HG02938 (cell line): ENCODE data around the gene ZIM2.

Experiments
- ATAC-seq: cut with Tn5 transposase; IDR thresholded peaks from one replicate; pipeline ENCODE4 v1.9.1; 2021; ENCODE audit warnings: mild to moderate bottlenecking, moderate library complexity; ENCODE audit not compliant: unreplicated experiment

ZIM2 gene

GRCh38 chr19:56811480-56811879, 29.0 kb downstream of the ZIM2 start:
- ATAC-seq: no peak

GRCh38 chr19:56810260-56810659, 30.3 kb downstream of the ZIM2 start:
- ATAC-seq: no peak

DNA sequence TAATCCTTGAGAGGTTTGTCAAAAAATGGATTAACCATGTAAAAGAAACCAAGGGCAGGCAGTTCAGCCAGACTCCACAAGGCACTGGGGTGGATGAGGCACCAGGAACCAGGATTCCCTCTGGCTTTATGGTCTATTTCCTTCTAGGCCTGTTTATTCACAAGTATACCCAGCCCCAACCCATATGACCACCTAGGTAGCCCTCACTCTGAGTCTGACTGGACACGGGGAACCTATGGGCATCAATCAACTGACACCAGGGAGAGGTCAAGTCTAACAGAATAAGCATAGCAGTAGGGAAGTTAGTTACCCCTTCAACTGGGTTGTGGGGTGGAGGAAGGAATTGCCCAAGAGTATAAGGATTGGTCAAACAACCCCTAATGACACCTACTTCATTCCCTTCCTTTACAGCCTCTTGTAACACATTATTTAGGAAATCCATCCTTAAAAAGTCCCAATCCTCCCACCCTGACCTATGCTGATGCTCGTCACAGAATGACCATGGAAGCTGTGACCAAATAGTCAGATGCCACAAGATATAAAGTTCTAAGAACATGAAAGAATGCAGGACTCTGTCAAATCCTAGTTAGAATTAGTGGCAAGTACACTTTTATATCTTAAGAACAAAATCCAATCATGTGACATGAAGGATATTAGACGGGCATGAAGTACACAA, 31.7 kb downstream of the ZIM2 start:
- ATAC-seq: no peak

GRCh38 chr19:56806639-56807038, 33.9 kb downstream of the ZIM2 start:
- no peak for ATAC-seq

- no peak for ATAC-seq
Observed at GRCh38 chr19:56778351-56778750, 62.2 kb downstream of the ZIM2 start.

- ATAC-seq: no peak
Observed at GRCh38 chr19:56769650-56770049, 70.9 kb downstream of the ZIM2 start.

GRCh38 chr19:56765137-56765536, 75.4 kb downstream of the ZIM2 start:
- no peak for ATAC-seq

GRCh38 chr19:56764196-56764695, 76.3 kb downstream of the ZIM2 start:
- ATAC-seq: no peak

DNA sequence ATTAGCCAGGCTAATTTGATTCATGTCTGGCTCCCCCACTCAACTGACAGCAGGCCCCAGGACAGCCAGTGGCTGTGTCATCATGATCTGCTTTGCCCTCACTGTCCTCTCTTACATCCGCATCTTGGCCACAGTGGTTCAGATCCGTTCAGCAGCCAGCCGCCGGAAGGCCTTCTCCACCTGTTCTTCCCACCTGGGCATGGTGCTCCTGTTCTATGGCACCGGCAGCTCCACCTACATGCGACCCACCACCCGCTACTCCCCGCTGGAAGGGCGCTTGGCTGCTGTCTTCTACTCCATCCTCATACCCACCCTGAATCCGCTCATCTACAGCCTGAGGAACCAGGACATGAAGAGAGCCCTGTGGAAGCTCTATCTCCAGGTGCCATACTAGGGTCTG, 79.7 kb downstream of the ZIM2 start:
- no peak for ATAC-seq

- no peak for ATAC-seq
Observed at GRCh38 chr19:56759531-56759930, 81.0 kb downstream of the ZIM2 start.

- no peak for ATAC-seq
Observed at GRCh38 chr19:56751078-56751489, 89.4 kb downstream of the ZIM2 start.

DNA sequence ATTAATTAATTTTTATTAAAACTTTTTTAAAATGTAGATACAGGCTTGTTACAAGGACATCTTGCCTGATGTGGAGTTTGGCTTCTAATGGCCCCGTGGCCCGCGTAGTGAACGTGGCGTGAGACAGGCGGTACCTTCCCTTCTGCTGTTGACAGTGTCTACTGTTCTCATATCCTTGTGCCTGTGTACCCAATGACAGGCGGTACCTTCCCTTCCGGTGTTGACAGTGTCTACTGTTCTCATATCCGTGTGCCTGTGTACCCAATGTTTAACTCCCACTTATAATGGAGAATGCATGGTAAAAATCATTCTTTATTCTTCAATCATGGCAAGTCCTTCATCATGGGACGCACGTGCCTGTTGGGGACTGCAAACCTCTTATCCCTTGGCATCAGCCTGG, 89.9 kb downstream of the ZIM2 start:
- ATAC-seq: no peak

DNA sequence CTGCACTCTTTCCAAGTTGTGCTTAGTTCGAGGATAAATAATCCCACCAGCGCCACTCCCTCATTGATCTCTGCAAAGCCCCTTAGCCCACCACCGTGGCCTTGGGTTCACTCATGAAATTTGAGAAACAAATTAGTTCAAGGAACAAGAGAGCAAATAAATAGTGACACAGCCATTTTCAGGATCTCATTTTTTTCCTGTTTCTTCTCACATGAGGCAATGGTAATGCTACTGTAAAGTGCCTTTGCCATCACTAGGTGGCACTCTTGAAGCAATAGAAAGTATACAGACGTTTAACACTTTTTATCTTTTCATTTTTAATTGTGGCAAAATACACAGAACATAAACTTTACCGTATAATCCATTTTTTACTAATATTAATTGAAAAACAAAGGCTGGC, 92.1 kb downstream of the ZIM2 start:
- ATAC-seq: no peak

GRCh38 chr19:56746367-56746766, 94.2 kb downstream of the ZIM2 start:
- ATAC-seq: no peak

DNA sequence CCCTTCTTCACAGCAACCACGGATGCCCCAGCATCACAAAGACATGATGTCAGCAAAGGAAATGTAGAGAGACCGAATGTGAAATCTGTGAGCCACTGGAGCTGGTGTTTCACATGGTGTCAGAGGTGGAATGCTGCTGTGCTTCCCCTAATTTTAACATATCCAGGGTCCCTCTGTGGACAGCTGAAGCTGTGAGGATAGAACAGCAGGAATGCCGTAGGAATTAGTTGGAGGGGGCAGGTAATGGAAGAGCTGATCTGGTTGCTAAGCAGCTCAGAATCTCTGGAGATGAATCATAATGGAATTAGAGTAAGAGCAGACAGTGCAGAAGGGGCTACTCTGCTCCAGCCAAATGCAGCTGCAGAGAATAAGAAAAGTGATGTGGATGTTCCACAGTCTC, 100.0 kb downstream of the ZIM2 start:
- no peak for ATAC-seq

- no peak for ATAC-seq
Observed at GRCh38 chr19:56736571-56736970, 104.0 kb downstream of the ZIM2 start.

DNA sequence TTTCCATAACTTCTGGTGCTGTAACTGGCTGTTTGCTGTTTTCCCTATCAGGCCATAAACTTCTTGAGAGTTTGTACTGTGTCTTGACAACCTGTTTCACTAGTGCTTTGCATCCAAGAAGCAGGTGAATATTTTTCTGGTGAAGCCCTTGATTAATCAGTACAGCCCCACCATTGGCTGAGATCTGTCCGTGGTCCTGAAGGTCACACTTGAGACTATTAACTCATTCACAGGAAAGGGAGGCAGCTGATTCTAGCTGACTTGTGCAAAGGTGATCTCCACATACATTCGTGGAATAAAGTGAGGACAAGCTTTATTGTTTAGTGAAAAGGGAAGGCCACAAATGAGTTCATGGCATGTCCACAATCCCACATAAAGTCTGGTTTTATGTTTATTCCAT, 107.5 kb downstream of the ZIM2 start:
- ATAC-seq: no peak

GRCh38 chr19:56727677-56728076, 112.8 kb downstream of the ZIM2 start:
- no peak for ATAC-seq

DNA sequence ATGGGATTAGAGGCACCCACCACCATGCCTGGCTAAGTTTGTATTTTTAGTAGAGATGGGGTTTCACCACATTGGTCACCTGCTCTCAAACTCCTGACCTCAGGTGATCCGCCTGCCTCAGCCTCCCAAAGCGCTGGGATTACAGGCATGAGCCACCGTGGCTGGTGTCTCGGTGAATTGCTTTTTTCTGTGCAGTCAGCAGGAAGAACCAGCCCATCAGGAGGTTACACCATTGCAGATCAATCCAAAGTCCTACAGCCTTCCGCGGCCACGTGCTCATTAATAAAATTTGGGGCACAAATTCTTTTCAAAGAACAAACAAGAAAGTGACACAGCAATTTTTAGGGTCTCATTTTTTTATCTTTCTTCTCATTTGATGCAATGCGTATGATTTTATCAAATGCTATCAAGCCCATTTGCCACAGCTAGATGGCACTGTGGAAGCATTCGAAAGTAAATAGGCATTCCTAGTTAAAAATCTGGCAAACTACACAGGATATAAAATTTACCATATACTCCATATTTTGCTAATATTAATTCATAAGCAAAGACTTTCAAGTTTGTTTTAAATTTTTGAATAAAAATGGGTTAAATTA, 114.6 kb downstream of the ZIM2 start:
- no peak for ATAC-seq
